HG03521 (cell line): ENCODE measurements around the gene RPS17.
"Not testable (repeated sequence)": the region's sequence is repeated elsewhere in the genome, so short reads cannot be mapped to it uniquely, and the experiment has no call there.

Experiments used
- ATAC-seq: cut with Tn5 transposase; IDR thresholded peaks from one replicate; pipeline ENCODE4 v1.9.1; 2021; ENCODE audit warnings: mild to moderate bottlenecking, moderate library complexity; ENCODE audit not compliant: unreplicated experiment

RPS17 gene

GRCh38 chr15:82513587-82513986, 26.7 kb downstream of the RPS17 start:
- ATAC-seq: not testable (repeated sequence)

GRCh38 chr15:82507693-82508092, 32.6 kb downstream of the RPS17 start:
- ATAC-seq: not testable (repeated sequence)

- not testable (repeated sequence) for ATAC-seq
These were observed 33.2 kb downstream of the RPS17 start for GRCh38 chr15:82507087-82507486.

GRCh38 chr15:82505842-82506241, 34.4 kb downstream of the RPS17 start:
- not testable (repeated sequence) for ATAC-seq

GRCh38 chr15:82504074-82504473, 36.2 kb downstream of the RPS17 start:
- ATAC-seq: not testable (repeated sequence)

GRCh38 chr15:82502700-82503339, 37.4 kb downstream of the RPS17 start:
- ATAC-seq: not testable (repeated sequence)

GRCh38 chr15:82500772-82501171, 39.5 kb downstream of the RPS17 start:
- not testable (repeated sequence) for ATAC-seq

- not testable (repeated sequence) for ATAC-seq
These were observed 42.3 kb downstream of the RPS17 start for GRCh38 chr15:82497978-82498377.

GRCh38 chr15:82488250-82488649, 52.0 kb downstream of the RPS17 start:
- ATAC-seq: not testable (repeated sequence)

GRCh38 chr15:82487045-82487444, 53.2 kb downstream of the RPS17 start:
- ATAC-seq: not testable (repeated sequence)
